Measurements from ENCODE around the gene FOXO3.

FOXO3 gene

DNA sequence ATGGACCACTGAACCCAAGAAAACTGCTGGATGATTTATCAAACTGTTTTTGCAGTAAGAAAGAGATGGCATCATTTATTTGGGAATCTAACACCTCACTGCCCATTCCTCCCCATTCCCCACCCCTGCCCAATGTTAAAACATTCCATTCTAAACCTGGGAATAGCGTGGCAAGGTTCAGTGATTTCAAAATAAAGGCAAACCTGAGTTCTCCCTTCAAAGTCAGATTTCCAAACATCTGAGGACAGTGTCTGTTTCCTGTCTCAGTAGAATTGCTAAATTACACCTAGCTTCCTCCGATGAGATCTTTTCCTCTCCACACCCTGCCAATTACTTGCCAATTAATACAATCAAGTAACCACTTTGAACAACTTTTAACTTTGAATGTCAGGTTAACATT is 160.1 kb downstream of the FOXO3 start:
- H3K36me3 ChIP-seq: no peaks in the 10 kb centered on the region
- no peaks in the 10 kb centered on the region for H3K9me3 ChIP-seq (ENCODE audit: severe bottlenecking)
- no peak overlapping the region for H3K4me3 ChIP-seq (ENCODE audit: low read depth, low read length)
- H3K27me3 ChIP-seq (ENCODE audit: insufficient read depth, low read depth, severe bottlenecking): no peaks in the 10 kb centered on the region
- no peak overlapping the region for H3K27ac ChIP-seq
- TF ChIP-seq, protein P1, sequence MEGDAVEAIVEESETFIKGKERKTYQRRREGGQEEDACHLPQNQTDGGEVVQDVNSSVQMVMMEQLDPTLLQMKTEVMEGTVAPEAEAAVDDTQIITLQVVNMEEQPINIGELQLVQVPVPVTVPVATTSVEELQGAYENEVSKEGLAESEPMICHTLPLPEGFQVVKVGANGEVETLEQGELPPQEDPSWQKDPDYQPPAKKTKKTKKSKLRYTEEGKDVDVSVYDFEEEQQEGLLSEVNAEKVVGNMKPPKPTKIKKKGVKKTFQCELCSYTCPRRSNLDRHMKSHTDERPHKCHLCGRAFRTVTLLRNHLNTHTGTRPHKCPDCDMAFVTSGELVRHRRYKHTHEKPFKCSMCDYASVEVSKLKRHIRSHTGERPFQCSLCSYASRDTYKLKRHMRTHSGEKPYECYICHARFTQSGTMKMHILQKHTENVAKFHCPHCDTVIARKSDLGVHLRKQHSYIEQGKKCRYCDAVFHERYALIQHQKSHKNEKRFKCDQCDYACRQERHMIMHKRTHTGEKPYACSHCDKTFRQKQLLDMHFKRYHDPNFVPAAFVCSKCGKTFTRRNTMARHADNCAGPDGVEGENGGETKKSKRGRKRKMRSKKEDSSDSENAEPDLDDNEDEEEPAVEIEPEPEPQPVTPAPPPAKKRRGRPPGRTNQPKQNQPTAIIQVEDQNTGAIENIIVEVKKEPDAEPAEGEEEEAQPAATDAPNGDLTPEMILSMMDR (IDR thresholded peaks at IDR 0.05; ENCODE audit: low read depth, low read length): no peak
- DNase-seq: no peak

DNA sequence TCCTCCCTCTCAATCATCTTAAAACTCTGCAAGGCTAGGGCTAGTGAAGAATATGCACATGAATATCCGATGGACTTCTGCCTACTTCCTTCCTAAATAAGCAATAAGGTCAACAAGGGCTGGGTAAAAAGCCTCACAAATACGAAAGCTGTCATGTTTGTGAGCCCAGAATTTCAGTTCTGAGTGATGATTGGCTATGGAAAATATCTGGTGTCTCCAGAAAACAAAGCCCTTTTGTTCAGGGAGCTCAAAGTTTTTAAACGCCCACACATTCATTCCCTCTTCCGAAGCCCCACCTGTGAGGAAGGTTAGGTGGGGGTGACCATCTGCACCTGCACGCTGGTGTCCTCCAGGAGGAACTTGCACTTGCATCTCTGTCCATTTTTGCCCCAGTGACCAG is 160.6 kb downstream of the FOXO3 start:
- H3K4me3 ChIP-seq (ENCODE audit: low read depth, low read length): no peak overlapping the region
- H3K27ac ChIP-seq: no peak overlapping the region
- TF ChIP-seq, protein P1 (IDR thresholded peaks at IDR 0.05; ENCODE audit: low read depth, low read length): no peak
- no peak for DNase-seq
- no peaks in the 10 kb centered on the region for H3K36me3 ChIP-seq
- H3K9me3 ChIP-seq (ENCODE audit: severe bottlenecking): no peaks in the 10 kb centered on the region
- H3K27me3 ChIP-seq (ENCODE audit: insufficient read depth, low read depth, severe bottlenecking): no peaks in the 10 kb centered on the region

DNA sequence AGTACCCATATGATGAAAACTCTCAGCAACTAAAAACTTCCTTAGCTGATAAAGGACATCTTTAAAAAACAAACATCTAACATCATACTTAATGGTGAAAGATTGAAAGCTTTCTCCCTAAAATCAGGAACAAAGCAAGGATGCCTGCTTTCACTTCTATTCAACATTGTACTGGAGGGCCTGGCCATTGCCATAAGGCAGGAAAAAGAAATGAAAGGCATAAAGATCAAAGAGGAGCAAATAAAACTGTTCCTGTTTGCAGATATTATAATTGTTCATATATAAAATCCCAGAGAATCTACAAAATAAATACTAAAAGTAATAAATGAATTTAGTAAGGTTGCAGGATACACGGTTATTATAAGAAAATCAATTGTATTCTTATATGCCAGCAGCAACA is 162.9 kb downstream of the FOXO3 start:
- no peak overlapping the region for H3K4me3 ChIP-seq (ENCODE audit: low read depth, low read length)
- no peak overlapping the region for H3K27ac ChIP-seq
- H3K27me3 ChIP-seq (ENCODE audit: insufficient read depth, low read depth, severe bottlenecking): no peaks in the 10 kb centered on the region
- DNase-seq: no peak
- TF ChIP-seq, protein P1 (IDR thresholded peaks at IDR 0.05; ENCODE audit: low read depth, low read length): no peak
- no peaks in the 10 kb centered on the region for H3K36me3 ChIP-seq
- H3K9me3 ChIP-seq (ENCODE audit: severe bottlenecking): no peaks in the 10 kb centered on the region

DNA sequence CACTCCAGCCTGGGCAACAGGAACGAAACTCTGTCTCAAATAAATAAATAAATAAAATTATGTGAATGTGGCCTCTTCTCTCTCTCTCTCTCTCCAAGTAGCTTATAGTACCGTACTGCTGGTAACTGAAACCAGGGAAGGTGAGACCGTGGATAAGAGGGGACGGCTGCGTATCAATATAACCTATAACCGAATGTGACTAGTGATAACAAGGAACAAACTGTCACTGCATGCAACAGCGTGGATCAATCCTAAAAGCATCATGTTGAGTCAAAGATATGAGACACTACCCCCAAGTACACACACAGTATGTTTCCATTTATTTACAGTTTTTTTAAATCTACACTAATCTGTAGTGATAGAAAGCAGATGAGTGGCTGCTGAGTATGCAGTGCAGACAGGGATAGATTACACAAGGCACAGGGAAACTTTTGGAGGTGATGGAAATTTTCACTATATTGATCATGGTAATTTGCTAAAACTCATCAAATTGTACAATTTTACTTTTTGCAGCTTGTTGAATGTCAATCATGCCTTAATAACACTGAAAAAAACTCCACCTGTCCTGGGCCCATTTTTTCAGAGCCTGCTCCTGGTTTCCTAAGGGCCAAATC is 166.1 kb downstream of the FOXO3 start:
- Histone ChIP-seq H3K4me3 (ENCODE audit: low read depth, low read length) (no peak overlapping the region), H3K27ac (no peak overlapping the region), H3K36me3 (no peaks in the 10 kb centered on the region), H3K27me3 (ENCODE audit: insufficient read depth, low read depth, severe bottlenecking) (no peaks in the 10 kb centered on the region), H3K9me3 (ENCODE audit: severe bottlenecking) (no peaks in the 10 kb centered on the region)
- TF ChIP-seq, protein P1 (IDR thresholded peaks at IDR 0.05; ENCODE audit: low read depth, low read length): no peak
- DNase-seq: no peak

DNA sequence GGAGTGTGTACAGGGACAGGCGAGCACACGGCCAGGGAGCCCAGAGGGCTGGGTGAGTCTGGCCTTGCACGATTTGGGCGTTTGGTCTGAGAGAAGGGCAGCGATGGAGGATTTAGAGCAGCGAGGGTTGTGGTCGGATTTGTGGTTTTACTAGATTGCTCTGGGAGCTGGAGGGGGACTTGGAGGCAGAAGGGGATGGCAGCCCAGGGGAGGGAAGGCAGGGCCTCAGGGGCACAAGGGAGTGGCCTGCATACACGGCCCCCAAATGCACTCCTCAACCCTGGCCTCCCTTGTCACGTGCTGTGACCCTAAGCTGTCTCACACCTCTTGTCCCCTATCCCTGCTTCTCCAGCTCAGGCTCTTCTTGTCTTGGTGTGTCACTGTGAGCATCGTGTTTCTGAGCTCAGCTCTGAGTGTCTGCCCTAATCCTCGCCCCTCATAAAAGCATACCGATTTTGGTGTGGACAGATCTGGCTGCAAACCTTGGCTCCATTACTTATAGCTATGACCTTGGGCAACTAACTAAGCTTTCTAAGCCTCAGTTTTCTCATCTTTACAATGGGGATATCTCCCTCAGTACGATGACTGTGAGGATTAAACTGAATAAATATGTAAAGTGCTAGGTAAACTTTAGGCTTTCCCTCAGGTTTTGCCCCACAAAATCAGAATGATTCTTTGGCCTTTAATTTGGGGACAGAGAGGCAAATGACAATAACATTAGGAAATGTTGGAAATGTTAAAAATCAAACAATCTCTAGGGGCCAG is 167.4 kb downstream of the FOXO3 start:
- TF ChIP-seq, protein P1 (IDR thresholded peaks at IDR 0.05; ENCODE audit: low read depth, low read length): no peak
- no peaks in the 10 kb centered on the region for H3K27me3 ChIP-seq (ENCODE audit: insufficient read depth, low read depth, severe bottlenecking)
- H3K9me3 ChIP-seq (ENCODE audit: severe bottlenecking): no peaks in the 10 kb centered on the region
- no peak for DNase-seq
- H3K36me3 ChIP-seq: no peaks in the 10 kb centered on the region
- no peak overlapping the region for H3K4me3 ChIP-seq (ENCODE audit: low read depth, low read length)
- no peak overlapping the region for H3K27ac ChIP-seq
